HS-27A (cell line): ENCODE results near the gene CAB39L.

Experiments used
- DNase-seq: peaks from one replicate; pipeline ENCODE4 v3.0.0-alpha.2; 2012; ENCODE audit warnings: low read depth, missing footprints

CAB39L gene

DNA sequence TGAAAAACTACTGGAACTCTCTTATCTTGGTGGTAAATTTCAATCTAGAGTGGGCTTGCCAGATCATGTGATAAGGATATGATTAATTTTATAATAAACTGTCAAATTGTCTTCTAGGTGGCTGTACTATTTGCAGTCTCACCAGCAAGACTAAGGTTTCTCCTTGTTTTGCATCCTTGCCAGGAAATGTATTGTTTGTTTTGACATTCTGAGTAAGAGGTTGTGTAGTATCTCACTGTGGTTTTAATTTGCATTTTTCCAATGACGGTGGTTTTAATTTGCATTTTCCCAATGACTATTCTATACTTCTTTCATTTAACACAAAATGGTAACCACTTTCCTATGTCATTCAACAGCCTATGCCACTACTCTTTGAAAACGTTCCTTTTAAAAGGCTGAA, 2.0 kb downstream of the CAB39L start:
- DNase-seq, result no peak

DNA sequence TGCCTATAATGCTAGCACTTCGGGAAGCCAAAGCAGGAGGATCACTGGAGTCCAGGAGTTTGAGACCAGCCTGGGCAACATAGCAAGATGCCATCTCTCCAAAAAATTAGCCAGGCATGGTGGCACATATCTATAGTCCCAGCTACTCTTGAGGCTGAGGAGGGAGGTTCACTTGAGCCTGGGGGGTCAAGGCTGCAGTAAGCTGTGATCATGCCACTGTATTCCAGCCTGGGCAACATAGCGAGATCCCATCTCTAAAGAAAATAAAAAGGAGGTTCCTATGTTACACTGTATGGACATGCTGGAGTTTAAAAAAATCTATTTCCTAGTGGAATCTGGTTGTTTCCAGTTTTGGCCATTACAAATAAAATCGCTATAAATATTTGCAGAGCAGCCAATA, 2.6 kb downstream of the CAB39L start:
- DNase-seq, result no peak

DNA sequence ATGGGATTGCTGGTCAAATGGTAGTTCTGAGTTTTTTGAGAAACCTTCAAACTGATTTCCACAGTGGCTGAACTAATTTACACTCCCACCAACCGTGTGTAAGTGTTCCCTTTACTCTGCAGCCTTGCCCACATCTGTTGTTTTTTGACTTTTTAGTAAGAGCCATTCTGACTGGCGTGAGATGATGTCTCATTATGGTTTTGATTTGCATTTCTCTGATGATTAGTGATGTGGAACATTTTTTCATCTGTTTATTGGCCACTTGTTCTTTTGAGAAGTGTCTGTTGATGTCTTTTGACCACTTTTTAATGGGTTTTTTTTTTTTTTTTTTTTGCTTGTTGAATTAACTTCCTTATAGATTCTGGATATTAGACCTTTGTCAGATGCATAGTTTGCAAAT, 4.3 kb downstream of the CAB39L start:
- no peak for DNase-seq

DNA sequence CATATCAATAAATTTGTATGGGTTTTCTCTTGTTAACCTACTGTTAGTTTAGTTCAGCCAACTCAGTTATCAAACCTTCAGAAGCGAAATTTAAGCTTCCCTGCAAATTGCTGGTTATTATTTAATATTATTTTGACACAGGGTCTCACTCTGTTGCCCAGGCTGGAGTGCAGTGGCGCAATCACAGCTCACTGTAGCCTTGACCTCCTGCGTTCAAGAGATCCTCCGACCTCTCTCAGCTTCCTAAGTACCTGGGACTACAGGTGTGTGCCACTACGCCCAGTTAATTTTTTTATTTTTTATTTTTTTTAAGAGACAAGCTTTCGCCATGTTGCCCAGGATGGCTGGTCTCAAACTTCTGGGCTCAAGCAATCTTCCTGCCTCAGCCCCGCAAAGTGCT, 6.2 kb downstream of the CAB39L start:
- no peak for DNase-seq

DNA sequence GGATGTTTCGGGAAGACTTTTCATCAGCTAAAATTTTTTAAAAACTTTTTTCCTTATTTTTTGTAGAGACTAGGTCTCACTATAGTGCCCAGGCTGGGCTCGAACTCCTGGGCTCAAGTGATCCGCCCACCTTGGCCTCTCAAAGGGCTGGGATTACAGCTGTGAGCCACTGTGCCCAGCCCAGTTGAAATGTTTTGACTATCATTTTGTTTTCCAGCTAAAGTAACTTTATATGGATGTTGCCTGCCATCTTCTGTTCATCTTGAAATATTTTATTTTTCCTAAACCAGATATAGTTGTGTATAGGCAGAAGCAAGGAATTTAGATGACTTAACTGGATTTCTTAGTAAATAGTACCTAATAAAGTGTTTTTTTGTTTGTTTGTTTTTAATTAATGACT, 7.0 kb downstream of the CAB39L start:
- no peak for DNase-seq

DNA sequence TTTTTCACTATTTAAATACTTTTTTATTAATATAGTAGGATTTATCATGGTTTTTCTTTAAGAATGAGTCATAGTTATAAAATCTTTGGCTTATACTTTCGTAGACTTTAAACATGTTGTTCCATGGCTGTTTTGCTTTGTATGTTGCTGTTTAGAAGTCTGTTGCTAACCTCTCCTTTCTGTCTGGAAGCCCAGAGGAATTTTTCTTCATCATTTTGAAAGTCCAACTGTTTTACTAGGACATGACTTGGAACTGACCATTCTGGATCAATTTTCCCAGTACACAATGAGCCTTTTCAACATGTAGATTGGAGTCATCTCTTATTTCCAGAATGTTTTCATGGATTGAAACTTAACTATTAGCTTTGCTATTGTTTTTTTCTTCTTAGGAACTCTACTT, 7.9 kb downstream of the CAB39L start:
- no peak for DNase-seq

DNA sequence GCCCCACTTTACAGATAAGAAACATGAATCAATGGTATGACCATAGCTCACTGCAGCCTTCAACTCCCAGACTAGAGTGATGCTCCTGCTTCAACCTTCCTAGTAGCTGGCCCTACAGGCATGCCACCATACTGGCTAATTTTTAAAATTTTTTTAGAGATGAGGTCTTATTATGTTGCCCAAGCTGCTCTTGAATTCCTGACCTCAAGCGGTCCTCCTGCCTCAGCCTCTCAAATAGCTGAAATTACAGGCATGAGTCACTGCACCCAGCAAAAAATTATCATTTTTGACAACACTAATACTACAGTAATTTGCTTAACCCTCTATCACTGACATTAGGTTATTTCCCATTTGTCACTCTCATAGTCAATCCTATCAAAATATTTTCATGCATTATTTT, 14.7 kb downstream of the CAB39L start:
- DNase-seq, result no peak

DNA sequence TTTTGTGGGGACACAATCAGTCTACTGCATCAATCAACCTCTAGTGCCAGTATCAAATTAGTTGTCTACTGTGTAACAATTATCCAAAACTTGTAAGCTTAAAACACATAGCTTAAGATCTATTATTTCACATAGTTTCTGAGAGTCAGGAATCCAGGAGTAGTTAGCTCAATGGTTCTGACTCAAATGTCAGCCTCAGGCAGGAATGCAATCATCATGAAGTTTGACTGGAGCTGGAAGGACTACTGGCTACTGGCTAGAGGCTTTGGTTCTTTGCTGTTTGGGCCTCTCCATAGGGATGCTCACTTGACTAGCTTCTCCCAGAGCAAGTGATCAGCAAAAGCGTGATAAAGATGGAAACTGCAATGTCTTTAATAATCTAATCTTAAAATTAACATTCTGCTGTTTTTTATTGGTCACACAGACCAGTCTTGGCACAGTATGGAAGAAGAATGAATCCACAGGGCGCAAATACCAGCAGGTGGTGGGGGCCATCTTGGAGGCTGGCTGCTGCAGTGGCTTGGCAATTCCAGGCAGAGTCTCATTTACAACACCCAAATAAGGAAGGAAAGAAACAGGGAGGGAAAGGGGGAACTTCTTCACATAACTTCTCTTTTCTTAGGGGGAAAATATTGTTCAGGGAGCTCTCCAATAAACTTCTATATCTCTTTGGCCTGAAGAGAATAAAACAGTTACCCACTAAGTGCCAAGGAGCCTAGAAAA, 15.7 kb downstream of the CAB39L start:
- no peak for DNase-seq

DNA sequence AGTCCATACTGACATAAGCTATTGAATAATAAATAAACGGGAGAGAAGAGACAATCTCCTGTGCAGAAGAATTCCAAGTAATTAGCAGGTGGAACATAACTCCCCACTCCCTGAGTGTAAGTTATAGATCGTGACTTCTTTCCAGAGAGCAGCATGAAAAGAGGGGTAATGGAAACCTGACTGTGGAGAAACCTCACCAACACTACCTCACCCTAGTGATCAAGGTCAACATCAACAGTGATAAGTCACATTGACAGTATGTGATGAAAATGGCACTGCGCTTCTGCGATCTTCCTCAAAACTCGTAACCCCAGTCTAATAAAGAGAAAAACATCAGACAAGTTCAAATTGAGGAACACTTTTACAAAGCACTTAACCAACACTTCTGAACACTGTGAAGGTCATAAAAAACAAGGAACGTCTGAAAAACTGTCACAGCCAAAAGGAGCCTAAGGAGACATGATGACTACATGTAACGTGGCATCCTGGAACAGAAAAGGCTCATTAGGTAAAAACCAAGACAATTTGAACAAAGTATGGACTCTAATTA, 19.8 kb downstream of the CAB39L start:
- no peak for DNase-seq

DNA sequence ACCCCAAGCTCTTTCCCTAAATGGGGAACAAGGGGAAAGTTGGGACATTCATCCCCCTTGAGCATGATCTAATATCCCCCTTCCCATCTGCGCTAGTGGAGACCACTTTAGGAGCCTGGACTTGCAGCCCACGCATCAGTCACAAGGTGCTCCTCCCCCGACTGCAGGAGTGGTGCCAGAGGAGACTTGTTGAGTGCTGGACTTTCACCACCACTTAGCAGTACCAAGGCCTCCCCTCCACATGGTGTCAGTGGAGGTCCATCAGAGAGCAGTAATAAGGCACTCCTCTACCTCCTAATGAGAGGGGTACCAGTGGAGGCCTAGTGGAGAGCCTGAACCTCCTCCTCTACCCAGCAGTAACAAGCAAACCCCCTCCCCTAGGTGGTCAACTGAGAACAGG, 22.5 kb downstream of the CAB39L start:
- no peak for DNase-seq

DNA sequence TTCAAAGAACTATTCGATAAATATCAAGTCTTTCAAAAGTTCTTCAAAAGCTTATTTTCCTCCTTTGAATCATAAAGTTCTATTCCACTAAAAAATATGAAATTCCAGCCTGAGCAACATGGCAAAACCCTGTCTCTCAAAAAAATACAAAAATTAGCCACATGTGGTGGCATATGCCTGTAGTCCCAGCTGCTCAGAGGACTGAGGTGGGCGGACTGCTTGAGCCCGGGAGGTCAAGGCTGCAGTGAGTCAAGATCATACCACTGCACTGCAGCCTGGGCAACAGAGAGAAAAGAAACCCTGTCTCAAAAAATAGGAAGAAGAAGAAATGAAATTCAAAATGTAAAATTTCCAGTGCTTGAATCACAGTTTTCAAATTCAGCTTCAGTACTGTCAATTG, 24.6 kb downstream of the CAB39L start:
- no peak for DNase-seq

DNA sequence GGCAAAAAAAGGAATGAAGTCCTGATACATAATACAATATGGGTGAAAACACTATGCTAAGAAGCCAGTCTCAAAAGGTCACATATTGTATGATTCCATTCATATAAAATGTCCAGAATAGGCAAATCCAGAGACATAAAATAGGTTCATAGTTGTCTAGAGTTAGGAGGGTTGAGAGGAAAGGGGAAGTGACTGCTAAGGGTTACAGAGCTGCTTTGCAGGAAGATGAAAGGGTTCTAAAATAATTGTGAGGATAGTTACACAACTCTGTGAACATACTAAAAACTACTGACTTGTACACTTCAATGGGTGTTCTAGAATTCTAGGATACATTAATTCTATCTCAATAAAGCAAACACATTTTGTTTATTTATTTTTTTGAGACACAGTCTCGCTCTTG, 25.7 kb downstream of the CAB39L start:
- DNase-seq, result no peak

DNA sequence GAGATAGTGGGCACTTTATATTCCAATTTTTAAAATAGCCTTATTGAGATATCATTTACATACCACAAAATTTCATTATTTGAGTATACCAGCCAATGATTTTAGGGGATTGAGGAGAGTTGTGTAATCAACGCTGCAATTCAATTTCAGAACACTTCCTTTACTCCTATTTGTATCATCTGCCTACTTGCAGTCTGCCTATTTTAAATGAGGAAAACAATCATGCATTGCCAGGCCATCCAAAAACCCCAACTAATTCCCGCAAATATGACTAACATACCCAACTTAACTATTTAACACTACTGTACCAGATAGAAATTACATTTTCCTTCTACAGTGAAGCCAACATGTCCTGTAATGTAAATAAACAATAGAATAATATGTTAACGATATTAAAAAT, 26.7 kb downstream of the CAB39L start:
- no peak for DNase-seq

DNA sequence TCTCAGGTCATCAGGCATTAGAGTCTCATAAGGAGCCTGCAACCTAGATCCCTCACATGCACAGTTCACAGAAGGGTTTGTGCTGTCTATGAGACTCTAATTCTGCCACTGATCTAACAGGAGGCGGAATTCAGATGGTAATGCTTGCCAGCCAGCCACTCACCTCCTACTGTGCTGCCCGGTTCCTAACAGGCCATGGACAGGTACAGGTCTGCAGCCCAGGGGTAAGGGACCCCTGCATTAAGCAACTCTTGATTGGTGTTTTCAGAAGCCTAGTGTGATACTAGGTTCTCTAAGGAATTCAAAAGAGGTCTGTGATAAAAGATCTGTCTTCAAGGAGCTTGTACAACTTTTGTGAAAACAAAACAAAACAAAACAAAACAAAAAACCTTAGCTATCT, 31.1 kb downstream of the CAB39L start:
- DNase-seq, result no peak

DNA sequence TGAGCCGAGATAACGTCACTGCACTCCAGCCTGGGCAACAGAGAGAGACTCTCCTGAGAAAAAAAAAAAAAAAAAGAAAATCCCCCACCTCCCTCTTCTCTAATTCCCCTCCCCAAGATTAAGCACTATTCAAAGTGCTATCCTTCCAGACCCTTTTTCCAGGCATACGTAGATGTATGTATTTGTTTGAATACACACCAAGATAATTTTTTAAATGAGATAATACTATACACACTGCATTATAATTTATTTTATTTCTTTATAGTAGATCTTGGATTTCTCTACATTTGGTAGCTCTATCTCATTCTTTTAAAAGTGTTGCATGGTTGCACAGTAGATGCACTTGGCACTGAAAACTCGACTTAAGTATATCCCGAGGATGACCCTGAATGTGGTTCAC, 32.5 kb downstream of the CAB39L start:
- no peak for DNase-seq

DNA sequence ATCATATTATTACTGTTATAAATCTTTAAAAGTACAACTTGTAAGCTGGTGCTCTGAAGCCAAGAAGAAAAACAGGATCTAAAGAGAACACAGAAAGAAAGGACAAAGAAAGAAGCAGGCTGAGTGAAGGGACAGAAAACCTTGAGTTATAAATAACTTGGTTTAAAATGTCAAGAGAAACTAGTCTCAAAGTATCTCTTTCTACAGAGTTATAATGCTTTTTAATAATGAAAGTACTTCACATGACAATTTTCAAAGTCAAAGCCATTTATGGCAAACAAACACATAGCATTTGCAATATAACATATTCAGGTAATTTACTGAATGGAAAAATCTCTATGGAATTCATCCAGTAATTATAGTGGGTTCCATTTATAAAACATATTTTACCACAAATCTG, 33.4 kb downstream of the CAB39L start:
- DNase-seq, result no peak

DNA sequence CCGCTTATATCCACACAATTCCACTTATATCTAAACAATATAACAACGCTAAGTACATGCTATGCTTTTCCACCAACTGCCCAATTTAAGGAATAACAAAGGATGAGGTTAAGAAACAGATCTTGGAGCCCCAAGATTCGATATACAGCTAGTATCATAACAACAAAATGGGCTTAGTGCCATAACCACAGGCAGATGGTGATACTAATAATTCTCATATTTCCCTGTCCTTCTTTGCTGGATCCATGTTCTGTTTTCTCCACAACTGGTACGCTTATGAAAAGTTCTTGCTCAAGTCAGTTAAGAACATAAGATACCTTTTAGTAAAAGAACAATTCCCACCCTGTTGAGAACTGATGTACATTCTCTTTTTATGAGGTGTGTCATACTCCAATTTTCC, 33.9 kb downstream of the CAB39L start:
- no peak for DNase-seq

DNA sequence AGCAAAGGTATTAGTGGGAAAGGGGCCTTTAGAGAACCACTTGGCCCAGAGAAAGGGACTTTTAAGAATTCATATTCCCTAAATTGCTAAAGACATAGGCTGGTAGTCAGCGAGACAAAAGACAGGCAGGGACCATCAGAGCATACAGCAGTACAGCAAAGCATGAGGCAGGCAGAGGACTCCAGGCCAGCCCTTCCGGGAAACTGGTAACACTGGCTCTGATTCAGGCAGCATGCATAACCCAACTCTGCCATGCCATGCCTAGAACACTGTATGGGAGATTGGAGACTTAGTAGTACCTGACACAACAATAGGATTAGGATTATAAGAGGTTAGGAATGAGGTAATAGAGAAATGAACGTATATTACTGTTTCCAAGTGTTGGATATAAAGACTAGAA, 34.9 kb downstream of the CAB39L start:
- DNase-seq, result no peak

DNA sequence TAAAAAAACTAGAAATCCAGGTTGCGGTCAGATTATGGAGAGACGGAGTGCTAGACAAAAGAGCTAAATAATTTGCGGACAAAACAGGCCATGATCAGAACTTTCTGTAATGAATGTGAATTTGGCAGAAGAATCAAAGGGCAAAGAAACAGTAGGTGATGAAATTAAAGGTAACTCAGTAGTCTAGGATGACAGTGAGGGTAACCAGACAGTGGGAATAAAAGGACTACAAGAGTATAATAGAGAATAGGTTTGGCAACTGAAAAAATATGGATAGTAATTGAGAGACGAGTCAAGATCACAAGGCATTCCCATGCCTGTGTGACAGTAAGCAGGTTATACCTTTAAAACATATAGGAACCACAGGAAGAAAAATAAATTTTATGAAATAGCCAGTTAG, 35.9 kb downstream of the CAB39L start:
- no peak for DNase-seq

DNA sequence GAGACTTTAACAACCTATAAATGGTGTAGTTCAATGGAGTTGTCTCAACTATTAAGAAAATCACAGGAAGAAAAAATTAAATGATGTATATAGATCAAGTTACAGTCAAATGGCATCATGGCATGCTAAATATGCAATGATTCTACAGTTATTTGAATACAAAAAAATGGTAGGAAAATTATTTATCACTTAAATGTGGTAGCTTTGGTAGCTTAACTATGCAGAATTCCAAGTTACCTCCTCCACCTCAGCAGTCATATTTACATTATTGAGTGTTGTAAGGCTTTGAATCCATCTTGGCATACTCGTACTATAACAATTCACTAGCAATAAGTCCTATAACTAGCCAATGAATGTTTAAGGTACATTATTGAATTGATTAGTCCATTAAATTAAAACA, 36.8 kb downstream of the CAB39L start:
- no peak for DNase-seq

DNA sequence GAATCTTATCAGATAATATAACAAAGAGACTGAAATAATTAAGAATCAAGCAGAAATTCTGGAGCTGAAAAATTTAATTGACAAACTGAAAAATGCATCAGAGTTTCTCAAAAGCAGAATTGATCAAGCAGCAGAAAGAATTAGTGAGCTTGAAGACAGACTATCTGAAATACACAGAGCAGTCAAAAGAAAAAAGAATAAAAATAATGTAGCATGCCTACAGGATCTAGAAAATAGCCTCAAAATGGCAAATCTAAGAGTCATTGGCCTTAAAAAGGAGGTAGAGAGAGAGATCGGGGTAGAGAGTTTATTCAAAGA, 39.2 kb downstream of the CAB39L start:
- DNase-seq, result no peak

DNA sequence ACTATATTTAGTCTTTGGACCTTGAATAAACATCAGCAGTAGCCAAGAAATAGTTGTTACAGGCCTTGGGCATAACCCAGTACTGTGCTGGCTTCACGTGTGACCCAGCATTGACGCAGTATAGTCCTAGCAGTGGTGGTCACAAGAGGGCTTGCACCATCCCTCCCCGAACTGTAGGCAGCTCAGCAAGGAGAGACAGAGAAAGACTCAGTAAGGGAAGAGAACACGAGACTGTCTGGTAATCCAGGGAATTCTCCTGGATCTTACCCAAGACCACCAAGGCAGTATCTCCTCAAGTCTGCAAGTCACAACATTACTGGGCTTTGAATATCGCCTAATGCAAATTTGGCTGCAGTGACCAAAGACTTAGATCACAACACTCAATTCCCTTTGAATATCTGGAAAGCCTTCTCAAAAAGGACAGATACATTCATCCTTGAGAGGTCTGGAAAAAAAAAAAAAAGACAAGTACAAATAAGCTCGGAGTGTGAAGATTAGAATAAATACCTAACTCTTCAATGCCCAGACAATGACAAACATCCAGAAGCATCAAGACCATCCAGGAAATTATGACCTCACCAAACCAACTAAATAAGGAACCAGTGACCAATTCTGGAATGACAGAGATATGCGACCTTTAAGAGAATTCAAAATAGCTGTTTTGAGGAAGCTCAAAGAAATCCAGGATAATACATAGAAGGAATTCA, 39.7 kb downstream of the CAB39L start:
- no peak for DNase-seq

DNA sequence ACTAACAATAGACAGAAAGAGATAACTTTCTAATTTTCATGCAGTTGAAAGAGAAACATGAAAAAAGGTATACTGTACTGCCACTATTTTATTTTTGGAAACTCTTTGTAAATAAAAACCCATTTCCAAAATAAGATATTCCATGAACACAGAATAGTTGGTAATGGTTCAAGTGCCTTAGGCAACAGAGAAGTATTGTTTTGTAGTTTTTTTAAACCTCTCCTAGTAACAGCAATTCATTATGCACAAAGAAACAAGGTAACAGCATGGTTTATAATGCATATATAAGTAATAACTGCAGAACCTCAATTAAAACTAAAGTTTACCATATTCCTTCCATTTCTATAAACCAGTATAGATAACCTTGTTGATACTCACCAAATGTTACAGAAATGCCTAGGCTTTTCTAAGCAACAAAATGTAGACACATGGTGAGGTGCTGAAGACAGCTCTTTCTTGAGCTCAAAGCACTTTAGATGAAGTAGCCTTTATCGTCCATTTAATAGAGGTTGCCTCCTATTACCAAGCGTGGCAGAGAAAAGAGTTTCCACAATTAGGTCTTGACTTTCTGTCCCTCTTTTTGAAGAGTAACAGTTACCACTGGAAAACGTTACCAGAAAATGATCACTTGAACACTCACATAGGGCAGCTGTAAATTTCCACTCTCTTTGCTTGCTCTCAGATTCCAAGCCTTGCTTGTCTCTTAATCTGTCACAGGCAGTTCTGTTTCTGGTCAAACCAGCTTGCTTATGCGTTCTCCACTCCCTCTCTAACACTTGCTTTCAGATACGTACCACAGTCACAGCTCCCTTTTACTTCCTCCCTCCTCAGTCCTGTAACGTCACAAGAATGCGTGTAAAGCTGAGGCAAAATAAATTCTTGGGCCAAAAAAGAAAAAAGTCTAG, 42.9 kb downstream of the CAB39L start:
- DNase-seq, result no peak
